Body of pancreas (tissue), 4 donors: Measurements from ENCODE around the gene COL7A1. TPM values are rescaled to one million over a fixed set of nuclear protein-coding genes. Genes with fewer than 3 reads are reported as not detected.

ENCODE experiments used
- ATAC-seq: fragments of 150-250 bp; one replicate; pipeline ENCODE4 v1.9.1; 2016
- DNase-seq, 4 donors: peaks; one replicate each; pipeline ENCODE4 v3.0.0-alpha.2; 2019
- H3K27ac ChIP-seq, 4 donors: fragments of 200-600 bp; sonication (generic); 1 replicate in 3 of 4; 2 replicates in 1 of 4; pipeline versions ENCODE4 v1.5.1 to v1.6.1; 2016 to 2019; ENCODE audit warnings: mild to moderate bottlenecking in 1 of 4, mixed read lengths in 1 of 4, moderate library complexity in 1 of 4
- H3K27me3 ChIP-seq, 2 donors: fragments of 200-600 bp; sonication (generic); one replicate each; pipeline ENCODE4 v1.6.0; 2016; ENCODE audit warnings: mild to moderate bottlenecking in 1 of 2
- H3K36me3 ChIP-seq, 2 donors: fragments of 200-600 bp; sonication (generic); replicated peaks in 1 of 2; 2 replicates each; pipeline ENCODE4 v1.5.1; 2016; ENCODE audit warnings: low read depth in 2 of 2; ENCODE audit not compliant: insufficient read depth in 1 of 2
- H3K4me1 ChIP-seq: fragments of 200-600 bp; sonication (generic); one replicate; pipeline ENCODE4 v1.6.0; 2016
- H3K4me3 ChIP-seq, 2 donors: fragments of 200-600 bp; sonication (generic); 1 replicate in 1 of 2; 2 replicates in 1 of 2; pipeline ENCODE4 v1.5.1; 2016 to 2019
- H3K9me3 ChIP-seq, 3 donors: fragments of 200-600 bp; sonication (generic); 1 replicate in 2 of 3; 2 replicates in 1 of 3; pipeline ENCODE4 v1.5.1; 2016
- CTCF ChIP-seq, 7 experiments: fragments of 450-650 bp in 4 of 7; fragments of 200-600 bp in 3 of 7; sonication (generic) in 3 of 7; IDR thresholded peaks; one replicate each; pipeline ENCODE4 v1.5.1; 2016 to 2019; ENCODE audit warnings: antibody characterized with exemption in 7 of 7
- POLR2A ChIP-seq, 3 donors: fragments of 450-650 bp; IDR thresholded peaks; one replicate each; pipeline ENCODE4 v1.6.1; 2016; ENCODE audit warnings: antibody characterized with exemption in 3 of 3, mild to moderate bottlenecking in 2 of 3
- WGBS, 2 donors: methylation state at CpG; one replicate each; pipeline ENCODE4 v1.1.5; 2017; 5-methylcytosine and 5-hydroxymethylcytosine counted together
- intact Hi-C: fragments of 100-400 bp; cut with DNase I; formaldehyde crosslinking; loops from one replicate; pipeline ENCODE4 v1.15.1; 2023
- microRNA counts, 2 donors: library from miRNA; unstranded; fragments of <30 nt; microRNA quantifications; one replicate each; lab custom pipeline; 2017
- microRNA-seq, 2 donors: library from miRNA; unstranded; fragments of <30 nt; microRNA quantifications; one replicate each; pipeline ENCODE4, GENCODE V29; 2016; ENCODE audit warnings: borderline number of aligned reads in 2 of 2, borderline replicate concordance in 2 of 2
- small RNA-seq: library from RNA; depleted of rRNA; stranded (forward); fragments of <200 nt; gene quantifications from one replicate; pipeline ENCODE3, GENCODE V24; 2016
- total RNA-seq, 2 donors: library from RNA; depleted of rRNA; stranded (reverse); fragments of >200 nt; gene quantifications; one replicate each; pipeline ENCODE4 v1.1.0, GENCODE V29; 2016

The COL7A1 gene
- total RNA-seq, 2 donors from 2014 or later, result 0.52 to 2.3 TPM

- DNase-seq (no peak), ATAC-seq (no peak)
- 68 to 87% methylated on average over 3 to 8 of the region's 8 CpGs for WGBS, 2 donors
- TF ChIP-seq CTCF (IDR thresholded peaks at IDR 0.05), result no peak
- TF ChIP-seq POLR2A (IDR thresholded peaks at IDR 0.05), result no peak
- H3K9me3 ChIP-seq, result no peaks in the 10 kb centered on the region
- H3K27me3 ChIP-seq, result no peaks in the 10 kb centered on the region
- H3K4me3 ChIP-seq, result no peak overlapping the region
- H3K36me3 ChIP-seq, result no peaks in the 10 kb centered on the region
- intact Hi-C loops, result no loop called here
- H3K27ac ChIP-seq, result no peak overlapping the region
- H3K4me1 ChIP-seq, result no peaks in the 10 kb centered on the region
These were observed 78.6 kb downstream of the COL7A1 start for GRCh38 chr3:48516571-48516970.

DNA sequence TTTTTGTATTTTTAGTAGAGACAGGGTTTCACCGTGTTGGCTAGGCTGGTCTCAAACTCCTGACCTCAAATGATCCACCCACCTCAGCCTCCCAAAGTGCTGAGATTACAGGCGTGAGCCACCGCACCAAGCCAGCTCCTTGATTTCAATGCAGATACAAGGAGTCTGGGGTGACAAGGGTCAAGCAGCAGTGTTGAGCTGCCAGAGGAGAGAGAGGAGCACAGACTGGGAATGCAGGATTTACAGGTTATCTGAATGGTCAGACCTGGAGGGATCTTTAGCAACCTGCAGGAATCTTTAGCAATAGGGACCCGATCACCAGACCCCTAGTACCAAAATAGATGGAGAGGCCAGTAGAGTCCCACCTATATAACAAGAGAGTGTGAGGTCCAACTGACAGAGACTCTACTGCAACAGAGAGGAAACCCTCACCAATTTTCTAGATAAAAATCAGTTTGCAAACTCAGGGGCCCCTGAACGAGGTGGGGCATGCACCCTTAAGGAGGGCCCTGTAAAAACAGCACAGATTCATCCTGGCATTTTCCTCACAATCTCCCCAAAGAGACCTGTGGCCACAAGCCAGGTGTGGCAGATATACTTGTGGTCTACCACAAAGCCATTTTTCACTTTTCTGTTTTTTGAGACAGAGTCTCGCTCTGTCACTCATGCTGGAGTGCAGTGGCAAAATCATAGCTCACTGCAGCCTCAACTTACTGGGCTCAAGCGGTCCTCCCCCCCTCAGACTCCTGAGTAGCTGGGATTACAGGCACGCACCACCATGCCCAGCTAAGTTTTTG is 80.5 kb downstream of the COL7A1 start:
- H3K4me3 ChIP-seq, result no peak overlapping the region
- TF ChIP-seq POLR2A (IDR thresholded peaks at IDR 0.05) (no peak), CTCF (IDR thresholded peaks at IDR 0.05) (no peak)
- H3K27me3 ChIP-seq, result no peaks in the 10 kb centered on the region
- WGBS, 2 donors, result 91 to 95% methylated on average over 8 of the region's 8 CpGs
- H3K36me3 ChIP-seq, result no peaks in the 10 kb centered on the region
- DNase-seq, result no peak
- no peak overlapping the region for H3K27ac ChIP-seq
- no peak for ATAC-seq
- intact Hi-C loops, result no loop called here
- no peaks in the 10 kb centered on the region for H3K4me1 ChIP-seq
- no peaks in the 10 kb centered on the region for H3K9me3 ChIP-seq

MicroRNA genes within 50 kb of the gene (microRNA counts, 767-probe panel; counts per million panel counts)
- 0 to 736 counts per million in 2 donors for microRNA hsa-miR-711 (lab: Ali Mortazavi, UCI)

Small RNAs within 50 kb of the gene (microRNA-seq; reads per million reads assigned to microRNA genes)
- 0 reads per million in 2 donors for gene MIR4793
- 0 reads per million in 2 donors for gene MIR6823
- gene MIR711, result 0 reads per million in 2 donors

Small RNAs within 50 kb of the gene (small RNA-seq; reads per million reads assigned to genes)
- not detected for gene MIR6823

Other genes starting within 250 kb of the COL7A1 start
- gene FBXW12, start 223.1 kb downstream of the COL7A1 start, total RNA-seq, result 10 to 100 TPM in 1 of 2 donors, 1 to 10 TPM in 1; 3.4 to 23.7 TPM
- gene PLXNB1, start 165.2 kb downstream of the COL7A1 start, total RNA-seq, result 100 to 1,000 TPM; 118 to 311 TPM
- gene CCDC51, start 155.2 kb downstream of the COL7A1 start, total RNA-seq, result 1 to 10 TPM in 1 of 2 donors, under 1 TPM in 1; 0.33 to 2.6 TPM
- gene TMA7, start 155.1 kb downstream of the COL7A1 start, total RNA-seq, result 100 to 1,000 TPM; 113 to 156 TPM
- gene ATRIP, start 148.6 kb downstream of the COL7A1 start, total RNA-seq, result 1 to 10 TPM; 2.6 to 4.3 TPM
- 10 to 100 TPM; 46.5 to 48.5 TPM for gene SHISA5, start 91.2 kb downstream of the COL7A1 start, total RNA-seq
- gene PFKFB4, start 38.5 kb downstream of the COL7A1 start, total RNA-seq, result 10 to 100 TPM in 1 of 2 donors, 1 to 10 TPM in 1; 8.9 to 11.4 TPM
- gene UCN2, start 31.5 kb downstream of the COL7A1 start, total RNA-seq, result not detected
- 100 to 1,000 TPM in 1 of 2 donors, 10 to 100 TPM in 1; 92.9 to 161 TPM for gene UQCRC1, start 14.3 kb upstream of the COL7A1 start, total RNA-seq
- not detected for gene TMEM89, start 26.4 kb upstream of the COL7A1 start, total RNA-seq
- gene SLC26A6, start 40.1 kb upstream of the COL7A1 start, total RNA-seq, result 10 to 100 TPM; 17.8 to 35.0 TPM
- 1 to 10 TPM in 1 of 2 donors, under 1 TPM in 1; 0.66 to 2.6 TPM for gene CELSR3, start 67.6 kb upstream of the COL7A1 start, total RNA-seq
- 10 to 100 TPM; 16.6 to 22.1 TPM for gene NCKIPSD, start 90.6 kb upstream of the COL7A1 start, total RNA-seq
- gene IP6K2, start 121.9 kb upstream of the COL7A1 start, total RNA-seq, result 100 to 1,000 TPM in 1 of 2 donors, 10 to 100 TPM in 1; 67.5 to 138 TPM